Gastroesophageal sphincter (tissue), 4 donors: Measurements from ENCODE around the gene NLK. TPM values are rescaled to one million over a fixed set of nuclear protein-coding genes. Genes with fewer than 3 reads are reported as not detected.

ENCODE experiments used
- ATAC-seq: fragments of 150-250 bp; one replicate; pipeline ENCODE4 v1.9.1; 2016; ENCODE audit warnings: mild to moderate bottlenecking, moderate library complexity
- H3K27ac ChIP-seq, 4 donors: fragments of 200-600 bp; sonication (generic) in 3 of 4; 1 replicate in 3 of 4; 2 replicates in 1 of 4; pipeline ENCODE4 v1.5.1; 2016 to 2019
- H3K27me3 ChIP-seq: fragments of 200-600 bp; sonication (generic); one replicate; pipeline ENCODE4 v1.5.1; 2019
- H3K36me3 ChIP-seq, 2 donors: fragments of 200-600 bp; sonication (generic); one replicate each; pipeline ENCODE4 v1.5.1; 2019; ENCODE audit warnings: control low read depth in 1 of 2
- H3K4me1 ChIP-seq, 3 donors: fragments of 200-600 bp; sonication (generic); 1 replicate in 2 of 3; 2 replicates in 1 of 3; pipeline ENCODE4 v1.5.1; 2016 to 2019; ENCODE audit warnings: control low read depth in 2 of 3
- H3K4me3 ChIP-seq, 2 donors: fragments of 200-600 bp; sonication (generic); one replicate each; pipeline ENCODE4 v1.5.1; 2019; ENCODE audit warnings: mild to moderate bottlenecking in 1 of 2, moderate library complexity in 1 of 2
- H3K9me3 ChIP-seq, 3 donors: fragments of 200-600 bp; sonication (generic); one replicate each; pipeline ENCODE4 v1.5.1; 2017 to 2019; ENCODE audit warnings: control low read depth in 2 of 3
- CTCF ChIP-seq, 4 experiments: fragments of 200-600 bp in 2 of 4; fragments of 450-650 bp in 2 of 4; sonication (generic) in 1 of 4; IDR thresholded peaks; one replicate each; pipeline ENCODE4 v1.5.1; 2017 to 2019; ENCODE audit warnings: antibody characterized with exemption in 4 of 4, mild to moderate bottlenecking in 2 of 4, moderate library complexity in 2 of 4
- EP300 ChIP-seq: sonication (generic); formaldehyde crosslinking; IDR thresholded peaks from one replicate; pipeline ENCODE4 v1.6.1; 2017; ENCODE audit warnings: antibody characterized with exemption, mild to moderate bottlenecking
- POLR2A ChIP-seq, 2 donors: fragments of 450-650 bp; IDR thresholded peaks; one replicate each; pipeline ENCODE4 v1.6.1; 2017; ENCODE audit warnings: antibody characterized with exemption in 2 of 2, mild to moderate bottlenecking in 2 of 2, moderate library complexity in 1 of 2
- POLR2AphosphoS5 ChIP-seq: sonication (generic); formaldehyde crosslinking; IDR thresholded peaks from one replicate; pipeline ENCODE4 v1.6.1; 2017; ENCODE audit warnings: antibody characterized with exemption
- WGBS, 2 donors: methylation state at CpG; one replicate each; pipeline ENCODE4 v1.1.5; 2018; ENCODE audit warnings: low coverage in 1 of 2; 5-methylcytosine and 5-hydroxymethylcytosine counted together
- total RNA-seq, 4 donors: library from RNA; depleted of rRNA; stranded (reverse); fragments of >200 nt; gene quantifications; one replicate each; pipeline ENCODE4 v1.1.0, GENCODE V29; 2016

The NLK gene
- total RNA-seq, 4 donors from 2014 or later: 12.8 to 16.1 (median 13.8) TPM

GRCh38 chr17:28119560-28119959, 77.1 kb downstream of the NLK start:
- WGBS, 2 donors: 100% methylated on average over 2 of the region's 2 CpGs
- Histone ChIP-seq H3K9me3 (no peaks in the 10 kb centered on the region), H3K36me3 (peaks cover 0 to 17% of the 10 kb centered on the region in 2 donors), H3K4me1 (peaks cover 0 to 5% (median 0%) of the 10 kb centered on the region in 3 donors), H3K27ac (no peak overlapping the region), H3K27me3 (no peaks in the 10 kb centered on the region), H3K4me3 (no peak overlapping the region)
- no peak for ATAC-seq
- TF ChIP-seq POLR2AphosphoS5: no peak
- TF ChIP-seq CTCF (IDR thresholded peaks at IDR 0.05): no peak
- no peak for TF ChIP-seq POLR2A (IDR thresholded peaks at IDR 0.05)
- no peak for TF ChIP-seq EP300

- Histone ChIP-seq H3K4me1 (peaks cover 0 to 5% (median 0%) of the 10 kb centered on the region in 3 donors), H3K27ac (no peak overlapping the region), H3K27me3 (no peaks in the 10 kb centered on the region), H3K36me3 (peaks cover 0 to 24% of the 10 kb centered on the region in 2 donors), H3K4me3 (no peak overlapping the region), H3K9me3 (no peaks in the 10 kb centered on the region)
- ATAC-seq: no peak
- TF ChIP-seq POLR2A (IDR thresholded peaks at IDR 0.05) (no peak), CTCF (IDR thresholded peaks at IDR 0.05) (no peak), EP300 (no peak), POLR2AphosphoS5 (no peak)
- 83 to 95% methylated on average over 1 of the region's 1 CpG for WGBS, 2 donors
These were observed 78.3 kb downstream of the NLK start for GRCh38 chr17:28120766-28121165.

- Histone ChIP-seq H3K27ac (no peak overlapping the region), H3K4me1 (no peaks in the 10 kb centered on the region), H3K4me3 (no peak overlapping the region), H3K27me3 (no peaks in the 10 kb centered on the region), H3K36me3 (peaks cover 0 to 24% of the 10 kb centered on the region in 2 donors), H3K9me3 (no peaks in the 10 kb centered on the region)
- 89 to 100% methylated on average over 1 of the region's 1 CpG for WGBS, 2 donors
- TF ChIP-seq CTCF (IDR thresholded peaks at IDR 0.05) (no peak), POLR2A (IDR thresholded peaks at IDR 0.05) (no peak), EP300 (no peak), POLR2AphosphoS5 (no peak)
- ATAC-seq: no peak
These were observed 82.5 kb downstream of the NLK start for GRCh38 chr17:28124962-28125361.

GRCh38 chr17:28125526-28126378, 83.3 kb downstream of the NLK start:
- no peaks in the 10 kb centered on the region for H3K4me1 ChIP-seq
- H3K27ac ChIP-seq: no peak overlapping the region
- no peak overlapping the region for H3K4me3 ChIP-seq
- no peaks in the 10 kb centered on the region for H3K9me3 ChIP-seq
- no peak for ATAC-seq
- H3K27me3 ChIP-seq: no peaks in the 10 kb centered on the region
- peaks cover 0 to 24% of the 10 kb centered on the region in 2 donors for H3K36me3 ChIP-seq
- 83 to 93% methylated on average over 4 of the region's 4 CpGs for WGBS, 2 donors
- TF ChIP-seq POLR2AphosphoS5 (no peak), POLR2A (IDR thresholded peaks at IDR 0.05) (no peak), EP300 (no peak), CTCF (IDR thresholded peaks at IDR 0.05) (no peak)

- no peak overlapping the region for H3K27ac ChIP-seq
- H3K27me3 ChIP-seq: no peaks in the 10 kb centered on the region
- H3K9me3 ChIP-seq: no peaks in the 10 kb centered on the region
- H3K36me3 ChIP-seq: peaks cover 0 to 24% of the 10 kb centered on the region in 2 donors
- no peak for ATAC-seq
- H3K4me3 ChIP-seq: no peak overlapping the region
- TF ChIP-seq POLR2AphosphoS5 (no peak), EP300 (no peak), POLR2A (IDR thresholded peaks at IDR 0.05) (no peak), CTCF (IDR thresholded peaks at IDR 0.05) (no peak)
- 94 to 100% methylated on average over 1 of the region's 1 CpG for WGBS, 2 donors
- no peaks in the 10 kb centered on the region for H3K4me1 ChIP-seq
These were observed 84.7 kb downstream of the NLK start for GRCh38 chr17:28127196-28127595.
